ENCODE measurements around the gene ASAP2.

Gene ASAP2

GRCh38 chr2:9258953-9259399 is 52.4 kb downstream of the ASAP2 start:
- Histone ChIP-seq H3K27me3 (ENCODE audit: insufficient read depth, low read length, poor library complexity, severe bottlenecking) (no peaks in the 10 kb centered on the region), H3K4me1 (ENCODE audit: insufficient read depth, low read length, poor library complexity, severe bottlenecking) (no peaks in the 10 kb centered on the region), H3K9me2 (replicated peaks; ENCODE audit: low read depth, low read length) (no peaks in the 10 kb centered on the region), H3K36me3 (ENCODE audit: insufficient read depth, low read length) (no peaks in the 10 kb centered on the region), H3K9ac (ENCODE audit: low read depth, low read length, poor library complexity, severe bottlenecking) (no peak overlapping the region), H2AFZ (ENCODE audit: low read length) (no peak overlapping the region), H3K9me3 (ENCODE audit: insufficient read depth, low read depth, low read length) (no peaks in the 10 kb centered on the region), H3K79me2 (ENCODE audit: insufficient read depth, low read length) (peaks cover 46% of the 10 kb centered on the region), H3F3A (ENCODE audit: low read depth) (no peaks in the 10 kb centered on the region), H4K20me1 (ENCODE audit: insufficient read depth, low read length, poor library complexity, severe bottlenecking) (no peaks in the 10 kb centered on the region), H3K4me3 (ENCODE audit: low read length, poor library complexity, severe bottlenecking) (no peak overlapping the region), H3K4me2 (ENCODE audit: low read depth, low read length, poor library complexity, severe bottlenecking) (no peak overlapping the region)
- TF ChIP-seq CTCF (conservative IDR thresholded peaks at IDR 0.05; ENCODE audit: low read length), result no peak

GRCh38 chr2:9260464-9260918 is 53.9 kb downstream of the ASAP2 start:
- TF ChIP-seq EZH2phosphoT487 (IDR thresholded peaks at IDR 0.05; ENCODE audit: borderline replicate concordance) (no peak), CTCF (conservative IDR thresholded peaks at IDR 0.05; ENCODE audit: low read length) (no peak)
- H3K79me2 ChIP-seq (ENCODE audit: insufficient read depth, low read length), result peaks cover 38% of the 10 kb centered on the region; the same call in 1 of the 2 replicates
- no peak overlapping the region for H2AFZ ChIP-seq (ENCODE audit: low read length)
- no peaks in the 10 kb centered on the region for H3K9me2 ChIP-seq (replicated peaks; ENCODE audit: low read depth, low read length)
- H3K4me2 ChIP-seq (ENCODE audit: low read depth, low read length, poor library complexity, severe bottlenecking), result no peak overlapping the region
- H3K36me3 ChIP-seq (ENCODE audit: insufficient read depth, low read length), result no peaks in the 10 kb centered on the region
- H4K20me1 ChIP-seq (ENCODE audit: insufficient read depth, low read length, poor library complexity, severe bottlenecking), result no peaks in the 10 kb centered on the region
- no peaks in the 10 kb centered on the region for H3K9me3 ChIP-seq (ENCODE audit: insufficient read depth, low read depth, low read length)
- H3F3A ChIP-seq (ENCODE audit: low read depth), result no peaks in the 10 kb centered on the region
- H3K4me1 ChIP-seq (ENCODE audit: insufficient read depth, low read length, poor library complexity, severe bottlenecking), result no peaks in the 10 kb centered on the region
- H3K27me3 ChIP-seq (ENCODE audit: insufficient read depth, low read length, poor library complexity, severe bottlenecking), result no peaks in the 10 kb centered on the region
- H3K4me3 ChIP-seq (ENCODE audit: low read length, poor library complexity, severe bottlenecking), result no peak overlapping the region
- no peak overlapping the region for H3K9ac ChIP-seq (ENCODE audit: low read depth, low read length, poor library complexity, severe bottlenecking)

GRCh38 chr2:9261231-9261883 is 54.7 kb downstream of the ASAP2 start:
- H3K9me2 ChIP-seq (replicated peaks; ENCODE audit: low read depth, low read length), result no peaks in the 10 kb centered on the region
- no peak overlapping the region for H3K9ac ChIP-seq (ENCODE audit: low read depth, low read length, poor library complexity, severe bottlenecking)
- H3K79me2 ChIP-seq (ENCODE audit: insufficient read depth, low read length), result peaks cover 38% of the 10 kb centered on the region; the same call in 1 of the 2 replicates
- H4K20me1 ChIP-seq (ENCODE audit: insufficient read depth, low read length, poor library complexity, severe bottlenecking), result no peaks in the 10 kb centered on the region
- peaks cover 2% of the 10 kb centered on the region for H3K4me1 ChIP-seq (ENCODE audit: insufficient read depth, low read length, poor library complexity, severe bottlenecking)
- no peak overlapping the region for H2AFZ ChIP-seq (ENCODE audit: low read length)
- no peaks in the 10 kb centered on the region for H3K36me3 ChIP-seq (ENCODE audit: insufficient read depth, low read length)
- H3F3A ChIP-seq (ENCODE audit: low read depth), result no peaks in the 10 kb centered on the region
- H3K27me3 ChIP-seq (ENCODE audit: insufficient read depth, low read length, poor library complexity, severe bottlenecking), result no peaks in the 10 kb centered on the region
- H3K9me3 ChIP-seq (ENCODE audit: insufficient read depth, low read depth, low read length), result no peaks in the 10 kb centered on the region
- no peak overlapping the region for H3K4me2 ChIP-seq (ENCODE audit: low read depth, low read length, poor library complexity, severe bottlenecking)
- TF ChIP-seq CTCF (conservative IDR thresholded peaks at IDR 0.05; ENCODE audit: low read length), result no peak
- H3K4me3 ChIP-seq (ENCODE audit: low read length, poor library complexity, severe bottlenecking), result no peak overlapping the region
